ENCODE data around the gene MAGOH.

MAGOH gene

DNA sequence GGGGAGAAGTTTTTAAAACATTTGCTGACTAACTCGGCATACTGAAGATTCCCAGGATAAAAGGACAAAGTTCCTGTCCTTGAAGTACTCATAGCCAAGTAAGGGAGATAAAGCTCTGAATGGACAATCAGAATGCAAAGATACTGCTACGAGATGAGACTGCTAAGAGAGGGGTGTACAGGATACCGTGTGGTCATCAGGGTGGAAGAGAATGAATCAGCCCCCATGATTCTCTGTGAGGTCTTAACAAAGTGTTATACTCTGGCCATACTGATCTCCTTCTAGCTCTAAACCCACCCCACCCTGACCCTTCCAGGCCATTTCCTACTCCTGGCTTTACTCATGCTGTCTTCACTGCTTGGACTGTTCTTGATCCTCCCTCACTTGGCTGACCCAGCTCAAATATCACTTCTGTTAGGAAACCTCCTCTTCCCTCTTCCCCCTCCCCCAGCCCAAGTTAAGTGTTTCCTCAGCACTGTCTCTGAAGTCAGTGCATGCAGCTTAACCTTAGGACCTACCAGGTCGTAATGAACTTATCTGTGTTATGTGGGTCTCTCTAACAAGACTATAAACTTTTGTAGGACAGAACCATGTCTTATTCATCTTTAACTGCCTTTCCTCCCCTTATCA is 15.8 kb upstream of the MAGOH start:
- Histone ChIP-seq H3K4me2 (ENCODE audit: low read length, poor library complexity, severe bottlenecking) (no peak overlapping the region), H3K14ac (ENCODE audit: low read length in 2 of 2) (no peak overlapping the region), H2BK12ac (ENCODE audit: low read length in 2 of 2) (peak overlapping the region in 1 of 2 experiments; percentile 19), H3K79me1 (replicated peaks; ENCODE audit: low read length, poor library complexity, severe bottlenecking) (no peaks in the 10 kb centered on the region), H2BK120ac (ENCODE audit: low read depth, low read length) (no peak overlapping the region), H4K8ac (ENCODE audit: low read length) (no peak overlapping the region), H3K4ac (ENCODE audit: low read depth in 1 of 2, low read length in 2 of 2) (no peak overlapping the region), H2BK15ac (ENCODE audit: low read depth, poor library complexity, severe bottlenecking) (no peak overlapping the region), H3K9ac (ENCODE audit: low read length) (peak overlapping the region; percentile 20), H3K18ac (ENCODE audit: low read depth in 1 of 2, low read length in 2 of 2) (no peak overlapping the region), H2AFZ (ENCODE audit: low read depth, low read length) (no peak overlapping the region), H3K9me3 (ENCODE audit: control insufficient read depth, low read length) (no peaks in the 10 kb centered on the region), H2AK5ac (ENCODE audit: low read length, severe bottlenecking) (no peak overlapping the region), H2BK5ac (ENCODE audit: low read depth, low read length, poor library complexity, severe bottlenecking) (no peak overlapping the region), H3K27ac (ENCODE audit: low read length, poor library complexity, severe bottlenecking) (no peak overlapping the region), H3K23ac (ENCODE audit: low read length in 2 of 2) (no peak overlapping the region), H3K27me3 (ENCODE audit: control insufficient read depth in 1 of 2, insufficient read depth in 1 of 2, low read length in 2 of 2) (no peaks in the 10 kb centered on the region), H4K91ac (ENCODE audit: low read length) (no peak overlapping the region), H3K36me3 (ENCODE audit: control insufficient read depth in 1 of 2, insufficient read depth in 2 of 2, low read depth in 1 of 2, low read length in 2 of 2) (peaks cover 12 to 37% of the 10 kb centered on the region in 2 experiments), H3K4me1 (ENCODE audit: control insufficient read depth, insufficient read depth, low read depth, low read length) (peaks cover 4% of the 10 kb centered on the region), H3K4me3 (ENCODE audit: insufficient read depth in 1 of 2, low read depth in 1 of 2, low read length in 2 of 2) (no peak overlapping the region)
- peak; percentile 60 for DNase-seq
- WGBS: 54% methylated on average over 4 of the region's 4 CpGs

- Histone ChIP-seq H4K8ac (ENCODE audit: low read length) (no peak overlapping the region), H2BK15ac (ENCODE audit: low read depth, poor library complexity, severe bottlenecking) (no peak overlapping the region), H3K18ac (ENCODE audit: low read depth in 1 of 2, low read length in 2 of 2) (no peak overlapping the region), H3K4me2 (ENCODE audit: low read length, poor library complexity, severe bottlenecking) (no peak overlapping the region), H2BK5ac (ENCODE audit: low read depth, low read length, poor library complexity, severe bottlenecking) (no peak overlapping the region), H3K23ac (ENCODE audit: low read length in 2 of 2) (no peak overlapping the region), H3K4me3 (ENCODE audit: insufficient read depth in 1 of 2, low read depth in 1 of 2, low read length in 2 of 2) (no peak overlapping the region), H3K14ac (ENCODE audit: low read length in 2 of 2) (no peak overlapping the region), H4K91ac (ENCODE audit: low read length) (no peak overlapping the region), H3K27ac (ENCODE audit: low read length, poor library complexity, severe bottlenecking) (no peak overlapping the region), H2BK120ac (ENCODE audit: low read depth, low read length) (no peak overlapping the region), H3K36me3 (ENCODE audit: control insufficient read depth in 1 of 2, insufficient read depth in 2 of 2, low read depth in 1 of 2, low read length in 2 of 2) (peaks cover 3 to 36% of the 10 kb centered on the region in 2 experiments), H3K9me3 (ENCODE audit: control insufficient read depth, low read length) (no peaks in the 10 kb centered on the region), H3K79me1 (replicated peaks; ENCODE audit: low read length, poor library complexity, severe bottlenecking) (no peaks in the 10 kb centered on the region), H2AK5ac (ENCODE audit: low read length, severe bottlenecking) (no peak overlapping the region), H2AFZ (ENCODE audit: low read depth, low read length) (no peak overlapping the region), H3K27me3 (ENCODE audit: control insufficient read depth in 1 of 2, insufficient read depth in 1 of 2, low read length in 2 of 2) (no peaks in the 10 kb centered on the region), H3K9ac (ENCODE audit: low read length) (no peak overlapping the region), H2BK12ac (ENCODE audit: low read length in 2 of 2) (no peak overlapping the region), H3K4ac (ENCODE audit: low read depth in 1 of 2, low read length in 2 of 2) (no peak overlapping the region), H3K4me1 (ENCODE audit: control insufficient read depth, insufficient read depth, low read depth, low read length) (peaks cover 5% of the 10 kb centered on the region)
- WGBS: 89% methylated on average over 4 of the region's 4 CpGs
- no peak for DNase-seq
Observed at GRCh38 chr1:53250325-53250724, 12.0 kb upstream of the MAGOH start.

GRCh38 chr1:53249706-53250105 is 11.4 kb upstream of the MAGOH start:
- H2BK120ac ChIP-seq (ENCODE audit: low read depth, low read length): no peak overlapping the region

DNA sequence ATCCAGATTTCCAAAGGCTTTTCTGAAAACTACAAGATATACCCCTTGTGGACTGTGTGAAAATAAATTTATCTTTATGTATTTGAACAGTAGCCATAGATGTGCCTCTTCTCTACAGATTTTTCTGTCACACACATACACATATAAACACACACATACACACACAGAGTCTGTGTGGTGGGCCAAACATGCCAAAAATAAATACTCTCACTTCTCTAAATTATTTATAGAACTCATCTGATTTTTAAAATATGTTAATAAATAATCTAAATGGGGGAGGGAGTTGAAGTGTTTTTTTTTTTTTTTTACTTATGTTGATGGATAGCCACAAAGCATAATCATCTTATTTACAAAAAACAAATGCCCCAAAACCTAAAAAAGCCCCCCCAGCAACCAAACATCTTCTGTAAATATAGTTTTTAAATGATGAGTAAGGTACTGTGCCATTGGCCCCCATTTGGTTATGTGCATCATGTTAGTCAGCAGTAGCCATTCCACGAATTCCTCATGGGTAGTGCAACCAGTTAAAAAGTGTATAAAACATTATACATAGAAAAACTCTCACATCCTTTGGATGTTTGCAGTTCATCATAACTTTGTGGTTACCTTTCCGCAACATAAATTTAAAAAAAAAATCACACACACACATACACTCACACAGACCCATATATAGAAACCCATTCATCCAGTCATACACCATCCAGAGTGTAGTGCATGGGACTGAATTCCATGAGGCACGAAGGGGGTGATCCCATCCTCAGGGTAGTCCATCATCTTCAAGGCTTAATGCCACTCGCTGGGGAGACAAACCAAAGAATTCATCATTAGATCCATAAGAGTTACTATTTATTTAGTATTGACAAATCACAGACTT is 8.2 kb upstream of the MAGOH start:
- peaks cover 5% of the 10 kb centered on the region for H3K4me1 ChIP-seq (ENCODE audit: control insufficient read depth, insufficient read depth, low read depth, low read length)
- no peak overlapping the region for H2AK5ac ChIP-seq (ENCODE audit: low read length, severe bottlenecking)
- DNase-seq: peak; percentile 20
- H3K9me3 ChIP-seq (ENCODE audit: control insufficient read depth, low read length): no peaks in the 10 kb centered on the region
- H2BK12ac ChIP-seq (ENCODE audit: low read length in 2 of 2): no peak overlapping the region
- H3K9ac ChIP-seq (ENCODE audit: low read length): no peak overlapping the region
- H3K4ac ChIP-seq (ENCODE audit: low read depth in 1 of 2, low read length in 2 of 2): no peak overlapping the region
- H3K18ac ChIP-seq (ENCODE audit: low read depth in 1 of 2, low read length in 2 of 2): no peak overlapping the region
- no peak overlapping the region for H2AFZ ChIP-seq (ENCODE audit: low read depth, low read length)
- no peak overlapping the region for H3K14ac ChIP-seq (ENCODE audit: low read length in 2 of 2)
- H3K23ac ChIP-seq (ENCODE audit: low read length in 2 of 2): no peak overlapping the region
- H4K91ac ChIP-seq (ENCODE audit: low read length): no peak overlapping the region
- no peak overlapping the region for H4K8ac ChIP-seq (ENCODE audit: low read length)
- peak overlapping the region; percentile 65 for H3K27ac ChIP-seq (ENCODE audit: low read length, poor library complexity, severe bottlenecking)
- 75% methylated on average over 3 of the region's 4 CpGs for WGBS
- no peak overlapping the region for H3K4me2 ChIP-seq (ENCODE audit: low read length, poor library complexity, severe bottlenecking)
- no peak overlapping the region for H2BK15ac ChIP-seq (ENCODE audit: low read depth, poor library complexity, severe bottlenecking)
- H3K27me3 ChIP-seq (ENCODE audit: control insufficient read depth in 1 of 2, insufficient read depth in 1 of 2, low read length in 2 of 2): no peaks in the 10 kb centered on the region
- H3K36me3 ChIP-seq (ENCODE audit: control insufficient read depth in 1 of 2, insufficient read depth in 2 of 2, low read depth in 1 of 2, low read length in 2 of 2): peaks cover 3 to 36% of the 10 kb centered on the region in 2 experiments
- H2BK5ac ChIP-seq (ENCODE audit: low read depth, low read length, poor library complexity, severe bottlenecking): no peak overlapping the region
- H2BK120ac ChIP-seq (ENCODE audit: low read depth, low read length): no peak overlapping the region
- H3K79me1 ChIP-seq (replicated peaks; ENCODE audit: low read length, poor library complexity, severe bottlenecking): no peaks in the 10 kb centered on the region
- H3K4me3 ChIP-seq (ENCODE audit: insufficient read depth in 1 of 2, low read depth in 1 of 2, low read length in 2 of 2): no peak overlapping the region

More at GRCh38 chr1:53249706-53250105, 11.4 kb upstream of the MAGOH start:
- Histone ChIP-seq H3K36me3 (ENCODE audit: control insufficient read depth in 1 of 2, insufficient read depth in 2 of 2, low read depth in 1 of 2, low read length in 2 of 2) (peaks cover 3 to 36% of the 10 kb centered on the region in 2 experiments), H3K27me3 (ENCODE audit: control insufficient read depth in 1 of 2, insufficient read depth in 1 of 2, low read length in 2 of 2) (no peaks in the 10 kb centered on the region), H2BK5ac (ENCODE audit: low read depth, low read length, poor library complexity, severe bottlenecking) (no peak overlapping the region), H4K91ac (ENCODE audit: low read length) (no peak overlapping the region), H3K4me1 (ENCODE audit: control insufficient read depth, insufficient read depth, low read depth, low read length) (peaks cover 5% of the 10 kb centered on the region), H3K14ac (ENCODE audit: low read length in 2 of 2) (no peak overlapping the region), H3K4me2 (ENCODE audit: low read length, poor library complexity, severe bottlenecking) (no peak overlapping the region), H2BK12ac (ENCODE audit: low read length in 2 of 2) (no peak overlapping the region), H3K23ac (ENCODE audit: low read length in 2 of 2) (no peak overlapping the region), H3K27ac (ENCODE audit: low read length, poor library complexity, severe bottlenecking) (no peak overlapping the region), H3K9me3 (ENCODE audit: control insufficient read depth, low read length) (no peaks in the 10 kb centered on the region), H3K18ac (ENCODE audit: low read depth in 1 of 2, low read length in 2 of 2) (no peak overlapping the region), H4K8ac (ENCODE audit: low read length) (no peak overlapping the region), H3K79me1 (replicated peaks; ENCODE audit: low read length, poor library complexity, severe bottlenecking) (no peaks in the 10 kb centered on the region), H2AFZ (ENCODE audit: low read depth, low read length) (no peak overlapping the region), H3K4ac (ENCODE audit: low read depth in 1 of 2, low read length in 2 of 2) (no peak overlapping the region), H3K4me3 (ENCODE audit: insufficient read depth in 1 of 2, low read depth in 1 of 2, low read length in 2 of 2) (no peak overlapping the region), H3K9ac (ENCODE audit: low read length) (no peak overlapping the region), H2AK5ac (ENCODE audit: low read length, severe bottlenecking) (no peak overlapping the region), H2BK15ac (ENCODE audit: low read depth, poor library complexity, severe bottlenecking) (no peak overlapping the region)
- 40% methylated on average over 2 of the region's 3 CpGs for WGBS
- peak; percentile 50 for DNase-seq

Data from mesenchymal stem cell (in vitro differentiated cells and primary cell).